HUES6 (cell line): Measurements from ENCODE around the gene FBXO7.
A peak's percentile ranks its signal among the peaks of the same experiment; 100 is the strongest.

Experiments used
- H3K27ac ChIP-seq: 2 replicates; pipeline ENCODE4 v1.7.0; 2013; ENCODE audit warnings: low read depth, mild to moderate bottlenecking, low read length, inconsistent platforms
- H3K27me3 ChIP-seq: 2 replicates; pipeline ENCODE4 v1.6.1; 2013; ENCODE audit warnings: low read length; ENCODE audit not compliant: control insufficient read depth, insufficient read depth
- H3K36me3 ChIP-seq: 2 replicates; pipeline ENCODE4 v1.6.1; 2013; ENCODE audit warnings: low read length; ENCODE audit not compliant: control insufficient read depth, insufficient read depth
- H3K4me1 ChIP-seq: 2 replicates; pipeline ENCODE4 v1.6.1; 2013; ENCODE audit warnings: low read length; ENCODE audit not compliant: control insufficient read depth, insufficient read depth
- H3K4me3 ChIP-seq: 2 replicates; pipeline ENCODE4 v1.5.1; 2013; ENCODE audit warnings: low read depth, low read length
- H3K9ac ChIP-seq: one replicate; pipeline ENCODE4 v1.6.1; 2013; ENCODE audit warnings: mild to moderate bottlenecking, low read length
- H3K9me3 ChIP-seq: 2 replicates; pipeline ENCODE4 v1.6.1; 2013; ENCODE audit warnings: low read depth, low read length; ENCODE audit not compliant: control insufficient read depth, insufficient read depth

Gene FBXO7

GRCh38 chr22:32474635-32475467 is at the start of gene FBXO7:
FBXO7 (plus strand) TSS chr22:32474811; CDS start chr22:32475003, 192 bp downstream.
- peak within 1 kb of the TSS; percentile 85 for H3K9ac ChIP-seq
- H3K36me3 ChIP-seq, result no peaks in the 10 kb centered on the region; the same call in 1 of the 2 replicates
- H3K27me3 ChIP-seq, result peaks cover 2% of the 10 kb centered on the region; the same call in 1 of the 2 replicates
- H3K4me1 ChIP-seq, result peaks cover 6% of the 10 kb centered on the region
- peak within 1 kb of the TSS; percentile 76; the same call in 1 of the 2 replicates for H3K27ac ChIP-seq
- peak within 1 kb of the TSS; percentile 78 for H3K4me3 ChIP-seq
- H3K9me3 ChIP-seq, result no peaks in the 10 kb centered on the region

GRCh38 chr22:32426881-32427280 is 47.7 kb upstream of the FBXO7 start:
- Histone ChIP-seq H3K36me3 (no peaks in the 10 kb centered on the region), H3K27ac (no peak overlapping the region), H3K9ac (no peak overlapping the region), H3K4me1 (peaks cover 6% of the 10 kb centered on the region; the same call in 1 of the 2 replicates), H3K27me3 (peaks cover 37% of the 10 kb centered on the region), H3K4me3 (no peak overlapping the region), H3K9me3 (no peaks in the 10 kb centered on the region)

- Histone ChIP-seq H3K4me1 (no peaks in the 10 kb centered on the region), H3K9me3 (no peaks in the 10 kb centered on the region), H3K36me3 (no peaks in the 10 kb centered on the region), H3K9ac (no peak overlapping the region), H3K27ac (no peak overlapping the region), H3K4me3 (no peak overlapping the region), H3K27me3 (peaks cover 40% of the 10 kb centered on the region)
Measured at GRCh38 chr22:32430352-32430751, 44.3 kb upstream of the FBXO7 start.

GRCh38 chr22:32444068-32444467 is 30.5 kb upstream of the FBXO7 start:
- H3K27me3 ChIP-seq, result peaks cover 45% of the 10 kb centered on the region
- H3K9me3 ChIP-seq, result no peaks in the 10 kb centered on the region
- no peaks in the 10 kb centered on the region for H3K36me3 ChIP-seq
- no peak overlapping the region for H3K9ac ChIP-seq
- no peak overlapping the region for H3K4me3 ChIP-seq
- H3K4me1 ChIP-seq, result no peaks in the 10 kb centered on the region
- H3K27ac ChIP-seq, result no peak overlapping the region

GRCh38 chr22:32446321-32446720 is 28.3 kb upstream of the FBXO7 start:
- H3K9me3 ChIP-seq, result no peaks in the 10 kb centered on the region
- H3K4me1 ChIP-seq, result no peaks in the 10 kb centered on the region
- no peak overlapping the region for H3K27ac ChIP-seq
- H3K27me3 ChIP-seq, result peaks cover 37% of the 10 kb centered on the region
- no peaks in the 10 kb centered on the region for H3K36me3 ChIP-seq
- H3K4me3 ChIP-seq, result no peak overlapping the region
- no peak overlapping the region for H3K9ac ChIP-seq

GRCh38 chr22:32448980-32449379 is 25.6 kb upstream of the FBXO7 start:
- peaks cover 37% of the 10 kb centered on the region for H3K27me3 ChIP-seq
- no peak overlapping the region for H3K27ac ChIP-seq
- no peaks in the 10 kb centered on the region for H3K36me3 ChIP-seq
- H3K9me3 ChIP-seq, result no peaks in the 10 kb centered on the region
- no peak overlapping the region for H3K4me3 ChIP-seq
- H3K9ac ChIP-seq, result no peak overlapping the region
- H3K4me1 ChIP-seq, result no peaks in the 10 kb centered on the region

GRCh38 chr22:32457031-32457430 is 17.6 kb upstream of the FBXO7 start:
- peaks cover 72% of the 10 kb centered on the region for H3K27me3 ChIP-seq
- H3K27ac ChIP-seq, result no peak overlapping the region
- H3K9me3 ChIP-seq, result no peaks in the 10 kb centered on the region
- H3K9ac ChIP-seq, result no peak overlapping the region
- no peak overlapping the region for H3K4me3 ChIP-seq
- no peaks in the 10 kb centered on the region for H3K36me3 ChIP-seq
- H3K4me1 ChIP-seq, result no peaks in the 10 kb centered on the region

GRCh38 chr22:32462452-32462851 is 12.2 kb upstream of the FBXO7 start:
- no peaks in the 10 kb centered on the region for H3K9me3 ChIP-seq
- H3K9ac ChIP-seq, result no peak overlapping the region
- H3K27me3 ChIP-seq, result peaks cover 69% of the 10 kb centered on the region
- H3K27ac ChIP-seq, result no peak overlapping the region
- no peak overlapping the region for H3K4me3 ChIP-seq
- H3K36me3 ChIP-seq, result no peaks in the 10 kb centered on the region
- no peaks in the 10 kb centered on the region for H3K4me1 ChIP-seq

- Histone ChIP-seq H3K4me3 (no peak overlapping the region), H3K9me3 (no peaks in the 10 kb centered on the region), H3K9ac (no peak overlapping the region), H3K27me3 (peaks cover 52% of the 10 kb centered on the region), H3K27ac (no peak overlapping the region), H3K4me1 (no peaks in the 10 kb centered on the region), H3K36me3 (no peaks in the 10 kb centered on the region)
Measured at GRCh38 chr22:32465661-32466060, 8.9 kb upstream of the FBXO7 start.

- no peaks in the 10 kb centered on the region for H3K9me3 ChIP-seq
- H3K4me3 ChIP-seq, result no peak overlapping the region
- no peak overlapping the region for H3K9ac ChIP-seq
- no peak overlapping the region for H3K27ac ChIP-seq
- no peaks in the 10 kb centered on the region for H3K36me3 ChIP-seq
- H3K4me1 ChIP-seq, result no peaks in the 10 kb centered on the region
- peaks cover 46% of the 10 kb centered on the region for H3K27me3 ChIP-seq
Measured at GRCh38 chr22:32466496-32466895, 8.1 kb upstream of the FBXO7 start.

- Histone ChIP-seq H3K36me3 (no peaks in the 10 kb centered on the region), H3K9ac (no peak overlapping the region), H3K9me3 (no peaks in the 10 kb centered on the region), H3K4me3 (no peak overlapping the region), H3K4me1 (peaks cover 6% of the 10 kb centered on the region), H3K27me3 (peaks cover 19% of the 10 kb centered on the region), H3K27ac (no peak overlapping the region)
Measured at GRCh38 chr22:32469799-32470212, 4.8 kb upstream of the FBXO7 start.
